HG02798 (cell line): ENCODE measurements around the gene CDK19.

Experiments
- ATAC-seq: cut with Tn5 transposase; IDR thresholded peaks from one replicate; pipeline ENCODE4 v1.9.1; 2021; ENCODE audit warnings: mild to moderate bottlenecking; ENCODE audit not compliant: unreplicated experiment, poor library complexity

The CDK19 gene

GRCh38 chr6:110671447-110671846, 143.8 kb downstream of the CDK19 start:
- no peak for ATAC-seq

- ATAC-seq: no peak
These were observed 149.7 kb downstream of the CDK19 start for GRCh38 chr6:110665600-110665999.

- ATAC-seq: no peak
These were observed 150.3 kb downstream of the CDK19 start for GRCh38 chr6:110664933-110665332.

GRCh38 chr6:110662490-110663211, 152.6 kb downstream of the CDK19 start:
- no peak for ATAC-seq

GRCh38 chr6:110661414-110661813, 153.9 kb downstream of the CDK19 start:
- no peak for ATAC-seq

GRCh38 chr6:110660066-110660655, 155.1 kb downstream of the CDK19 start:
- no peak for ATAC-seq

- no peak for ATAC-seq
These were observed 156.5 kb downstream of the CDK19 start for GRCh38 chr6:110658631-110659211.

- ATAC-seq: no peak
These were observed 158.8 kb downstream of the CDK19 start for GRCh38 chr6:110656492-110656891.

- ATAC-seq: no peak
These were observed 159.4 kb downstream of the CDK19 start for GRCh38 chr6:110655821-110656220.

- ATAC-seq: no peak
These were observed 161.0 kb downstream of the CDK19 start for GRCh38 chr6:110654096-110654820.

- ATAC-seq: no peak
These were observed 161.9 kb downstream of the CDK19 start for GRCh38 chr6:110653381-110653780.

GRCh38 chr6:110652520-110652919, 162.7 kb downstream of the CDK19 start:
- no peak for ATAC-seq

- no peak for ATAC-seq
These were observed 164.5 kb downstream of the CDK19 start for GRCh38 chr6:110650755-110651154.

- ATAC-seq: no peak
These were observed 165.6 kb downstream of the CDK19 start for GRCh38 chr6:110649704-110650103.

- ATAC-seq: no peak
These were observed 168.0 kb downstream of the CDK19 start for GRCh38 chr6:110646951-110647910.

GRCh38 chr6:110646419-110646698, 168.9 kb downstream of the CDK19 start:
- ATAC-seq: no peak

GRCh38 chr6:110645685-110646418, 169.4 kb downstream of the CDK19 start:
- no peak for ATAC-seq

GRCh38 chr6:110643175-110643574, 172.1 kb downstream of the CDK19 start:
- no peak for ATAC-seq

- ATAC-seq: no peak
These were observed 172.6 kb downstream of the CDK19 start for GRCh38 chr6:110642711-110643110.

- no peak for ATAC-seq
These were observed 178.5 kb downstream of the CDK19 start for GRCh38 chr6:110636781-110637180.
